NCI-H82 treated with DMSO at 0.1 percent for 48 hours (cell line): ENCODE measurements around the gene CIAO2B.
"Not testable (repeated sequence)": the region's sequence is repeated elsewhere in the genome, so short reads cannot be mapped to it uniquely, and the experiment has no call there.

ENCODE experiments used
- DNase-seq: peaks from one replicate; lab custom pipeline; 2025; ENCODE audit not compliant: unreplicated experiment; lab: John Stamatoyannopoulos, UW

CIAO2B gene

GRCh38 chr16:66937725-66938337 is 3.6 kb upstream of the CIAO2B start:
- DNase-seq = no peak

GRCh38 chr16:66936889-66937554 is 2.8 kb upstream of the CIAO2B start:
- no peak for DNase-seq

GRCh38 chr16:66936462-66936861 is 2.3 kb upstream of the CIAO2B start:
- no peak for DNase-seq

- DNase-seq = no peak
Measured at GRCh38 chr16:66935314-66936011, 1.3 kb upstream of the CIAO2B start, which contains the start of gene CES2. TSS of gene CES2 (plus strand) at chr16:66935516. CDS start at chr16:66935636, 120 bp downstream.

- DNase-seq = not testable (repeated sequence)
Measured at GRCh38 chr16:66934839-66935313, 674 bp upstream of the CIAO2B start.

GRCh38 chr16:66933776-66934137 is 445 bp downstream of the CIAO2B start:
- no peak for DNase-seq

- no peak for DNase-seq
Measured at GRCh38 chr16:66932076-66932475, 2.1 kb downstream of the CIAO2B start.

GRCh38 chr16:66931665-66932064 is 2.5 kb downstream of the CIAO2B start:
- DNase-seq = no peak

GRCh38 chr16:66930189-66930588 is 4.0 kb downstream of the CIAO2B start:
- peak; percentile 22 for DNase-seq

- no peak for DNase-seq
Measured at GRCh38 chr16:66928702-66929388, 5.4 kb downstream of the CIAO2B start.

GRCh38 chr16:66927918-66928649 is 6.1 kb downstream of the CIAO2B start:
- DNase-seq = no peak

GRCh38 chr16:66926961-66927436 is 7.2 kb downstream of the CIAO2B start:
- no peak for DNase-seq

- DNase-seq = no peak
Measured at GRCh38 chr16:66926171-66926947, 7.8 kb downstream of the CIAO2B start.

GRCh38 chr16:66925322-66925840 is 8.8 kb downstream of the CIAO2B start, which contains the start of gene RRAD:
TSS of gene RRAD (minus strand) at chr16:66925535. CDS start at chr16:66925179, 356 bp downstream.
- DNase-seq = no peak

GRCh38 chr16:66924527-66925321 is 9.5 kb downstream of the CIAO2B start:
- DNase-seq = no peak

- no peak for DNase-seq
Measured at GRCh38 chr16:66923866-66924265, 10.3 kb downstream of the CIAO2B start.

- peak; percentile 64 for DNase-seq
Measured at GRCh38 chr16:66923247-66923731, 10.9 kb downstream of the CIAO2B start.

GRCh38 chr16:66921729-66922450 is 12.3 kb downstream of the CIAO2B start:
- DNase-seq = no peak
